OCI-LY7 (cell line): Measurements from ENCODE around the gene FMO4.
"Not testable (repeated sequence)": the region's sequence is repeated elsewhere in the genome, so short reads cannot be mapped to it uniquely, and the experiment has no call there.

Experiments
- CTCF ChIP-seq: fragments of 200-600 bp; sonication (generic); conservative IDR thresholded peaks from 2 replicates; pipeline ENCODE4 v1.5.1; 2014; ENCODE audit warnings: mild to moderate bottlenecking, antibody characterized with exemption, low read length, moderate library complexity, mixed read lengths
- EZH2phosphoT487 ChIP-seq: fragments of 200-600 bp; sonication (generic); IDR thresholded peaks from 2 replicates; pipeline ENCODE4 v1.6.1; 2018; ENCODE audit warnings: low read depth, borderline replicate concordance, mild to moderate bottlenecking, mixed run types, antibody characterized with exemption, low read length, moderate library complexity, mixed read lengths

DNA sequence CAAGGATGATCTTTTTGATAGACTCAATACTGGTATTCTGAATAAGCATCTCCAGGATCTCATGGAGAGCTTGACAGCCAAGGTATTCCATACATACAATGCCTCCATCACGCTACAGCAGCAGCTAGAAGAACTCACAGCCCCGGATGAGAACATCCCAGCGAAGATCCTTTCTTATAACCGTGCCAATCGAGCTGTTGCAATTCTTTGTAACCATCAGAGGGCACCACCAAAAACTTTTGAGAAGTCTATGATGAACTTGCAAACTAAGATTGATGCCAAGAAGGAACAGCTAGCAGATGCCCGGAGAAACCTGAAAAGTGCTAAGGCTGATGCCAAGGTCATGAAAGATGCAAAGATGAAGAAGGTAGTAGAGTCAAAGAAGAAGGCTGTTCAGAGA, 25.4 kb downstream of the FMO4 start:
- TF ChIP-seq CTCF, result 0 out of 2 replicates have a peak, but pooled peaks have one; percentile 15
- TF ChIP-seq EZH2phosphoT487, result not testable (repeated sequence)
